ENCODE measurements around the gene SASH3.
"Not testable (repeated sequence)": the region's sequence is repeated elsewhere in the genome, so short reads cannot be mapped to it uniquely, and the experiment has no call there.

GRCh38 chrX:129742759-129743152, 37.0 kb upstream of the SASH3 start:
- TF ChIP-seq CTCF, POLR2AphosphoS5, EP300 (IDR thresholded peaks at IDR 0.05): not testable (repeated sequence)

Measured in suprapubic skin (tissue), 4 donors.